GM12801 (cell line): Measurements from ENCODE around the gene SNRPD3.

Experiments
- TF ChIP-seq, protein P1 (sequence below): IDR thresholded peaks from one replicate; pipeline ENCODE4 v1.5.1; 2011; ENCODE audit warnings: control low read depth; ENCODE audit not compliant: insufficient read length; ENCODE audit errors: extremely low read depth

The SNRPD3 gene

DNA sequence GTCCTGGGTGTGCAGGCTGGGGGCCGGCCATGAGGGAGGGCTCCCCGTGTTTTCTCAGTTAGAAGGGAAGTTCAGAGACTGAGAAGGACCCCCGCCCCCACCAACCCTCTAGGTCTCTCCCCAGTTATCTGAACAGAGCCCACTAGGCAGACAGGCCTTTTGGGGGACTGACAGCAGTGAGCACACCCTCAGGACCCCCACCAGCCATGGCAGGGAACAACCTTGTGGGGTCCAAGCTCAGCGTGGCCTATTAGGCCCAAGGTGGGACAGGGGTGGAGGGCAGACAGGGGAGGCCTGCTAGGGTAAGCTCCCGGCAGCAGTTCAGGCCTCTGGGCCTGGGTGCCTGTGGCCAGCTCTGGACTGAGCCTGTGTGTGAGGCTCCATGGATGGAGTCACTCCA is 31.5 kb downstream of the SNRPD3 start:
- TF ChIP-seq, protein P1, sequence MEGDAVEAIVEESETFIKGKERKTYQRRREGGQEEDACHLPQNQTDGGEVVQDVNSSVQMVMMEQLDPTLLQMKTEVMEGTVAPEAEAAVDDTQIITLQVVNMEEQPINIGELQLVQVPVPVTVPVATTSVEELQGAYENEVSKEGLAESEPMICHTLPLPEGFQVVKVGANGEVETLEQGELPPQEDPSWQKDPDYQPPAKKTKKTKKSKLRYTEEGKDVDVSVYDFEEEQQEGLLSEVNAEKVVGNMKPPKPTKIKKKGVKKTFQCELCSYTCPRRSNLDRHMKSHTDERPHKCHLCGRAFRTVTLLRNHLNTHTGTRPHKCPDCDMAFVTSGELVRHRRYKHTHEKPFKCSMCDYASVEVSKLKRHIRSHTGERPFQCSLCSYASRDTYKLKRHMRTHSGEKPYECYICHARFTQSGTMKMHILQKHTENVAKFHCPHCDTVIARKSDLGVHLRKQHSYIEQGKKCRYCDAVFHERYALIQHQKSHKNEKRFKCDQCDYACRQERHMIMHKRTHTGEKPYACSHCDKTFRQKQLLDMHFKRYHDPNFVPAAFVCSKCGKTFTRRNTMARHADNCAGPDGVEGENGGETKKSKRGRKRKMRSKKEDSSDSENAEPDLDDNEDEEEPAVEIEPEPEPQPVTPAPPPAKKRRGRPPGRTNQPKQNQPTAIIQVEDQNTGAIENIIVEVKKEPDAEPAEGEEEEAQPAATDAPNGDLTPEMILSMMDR: no peak

DNA sequence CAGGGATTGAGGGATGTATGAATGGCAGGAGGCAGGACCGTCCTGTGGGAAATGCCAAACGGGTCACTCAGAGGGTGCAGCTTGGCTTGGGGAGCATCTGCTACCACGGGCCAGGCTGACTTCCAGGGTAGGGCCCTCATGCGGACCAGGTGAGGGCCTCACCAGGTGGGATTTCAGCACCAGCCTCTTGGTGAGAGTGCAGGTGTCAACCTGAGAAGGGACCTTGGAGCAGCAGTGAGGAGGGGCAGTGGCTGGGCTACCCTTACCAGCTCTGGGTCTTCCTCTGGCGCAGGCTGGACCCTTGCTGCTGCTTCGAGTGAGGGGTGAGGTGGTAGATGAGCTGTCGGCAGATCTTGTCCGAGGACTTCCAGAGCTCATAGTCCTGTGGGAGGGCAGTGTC is 32.1 kb downstream of the SNRPD3 start:
- TF ChIP-seq, protein P1: no peak

DNA sequence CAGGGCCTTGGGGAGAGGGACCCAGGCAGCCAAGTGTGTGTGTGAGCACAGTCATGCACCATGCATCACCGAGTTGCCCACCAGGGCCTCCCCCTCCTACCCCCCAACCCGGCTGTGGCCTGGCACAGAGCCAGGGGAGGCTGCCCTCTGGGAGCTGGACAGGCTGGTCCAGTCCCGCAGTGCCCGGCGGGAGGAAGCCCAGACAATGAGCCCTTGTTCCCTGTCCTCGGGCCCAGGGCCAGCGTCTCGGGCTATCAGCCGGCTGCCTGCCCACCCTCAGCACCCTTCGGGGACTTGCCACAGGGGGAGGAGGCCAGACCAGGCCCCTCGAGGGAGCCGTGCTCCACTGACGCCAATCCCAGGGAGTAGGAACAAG is 32.6 kb downstream of the SNRPD3 start:
- TF ChIP-seq, protein P1: no peak

DNA sequence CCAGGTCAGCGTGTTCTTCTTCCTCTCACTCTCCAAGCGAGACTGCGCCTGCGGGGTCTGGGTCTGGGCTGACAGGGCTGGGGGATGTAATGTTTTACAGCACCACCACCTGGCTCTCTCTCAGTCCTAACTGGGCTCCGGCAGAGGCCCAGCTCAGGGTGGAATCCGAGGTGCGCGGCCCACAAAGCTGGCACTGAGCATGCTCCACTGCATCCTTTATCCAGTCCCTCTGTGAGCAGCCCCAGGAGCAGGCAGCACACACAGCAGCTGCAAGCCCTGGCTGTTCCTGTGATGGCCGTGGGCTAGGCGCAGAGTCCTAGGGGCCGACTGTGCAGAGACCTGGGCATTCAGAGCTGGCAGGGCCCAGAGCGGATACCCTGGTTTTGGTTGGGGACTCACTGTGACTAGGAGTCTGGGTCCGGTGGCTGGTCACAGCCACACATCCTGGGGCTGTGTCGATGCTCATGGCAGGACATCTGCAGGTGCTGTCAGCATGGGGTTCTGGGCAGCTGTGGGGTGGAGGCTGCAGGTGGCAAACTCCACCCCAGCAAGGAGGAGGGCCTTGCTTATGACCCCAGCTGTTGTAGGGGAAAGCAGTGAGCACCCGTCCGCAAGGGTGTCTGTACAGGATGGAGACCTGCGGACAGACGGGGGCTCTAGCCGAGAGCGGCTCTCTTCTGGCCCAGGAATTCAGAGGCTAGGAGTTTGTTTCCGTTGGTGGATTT is 33.1 kb downstream of the SNRPD3 start:
- TF ChIP-seq, protein P1: no peak

DNA sequence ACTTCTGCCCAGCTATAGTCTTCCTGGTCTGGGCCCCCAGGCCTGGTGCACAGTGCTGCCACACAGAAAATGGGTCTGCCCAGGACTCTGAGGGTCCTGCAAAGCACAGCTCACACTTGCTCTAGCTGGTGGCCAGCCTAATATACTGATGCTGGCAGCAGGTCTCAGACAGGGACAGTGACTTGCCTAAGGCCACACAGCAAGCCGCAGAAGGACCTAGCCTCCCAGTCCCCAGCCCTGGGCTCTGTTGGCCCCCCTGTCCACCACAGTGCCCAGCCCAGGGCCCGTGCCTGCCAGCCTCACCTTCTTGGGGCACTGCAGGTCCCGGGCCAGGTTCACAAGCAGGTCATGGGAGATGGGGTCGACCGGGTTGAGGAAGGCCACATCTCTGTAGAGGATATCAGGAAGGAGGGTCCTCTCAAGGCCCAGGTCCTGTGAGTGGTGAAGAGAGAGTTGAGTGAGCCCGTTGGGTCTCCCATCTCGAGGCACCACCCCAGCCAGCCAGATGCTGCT is 33.8 kb downstream of the SNRPD3 start:
- TF ChIP-seq, protein P1: no peak

DNA sequence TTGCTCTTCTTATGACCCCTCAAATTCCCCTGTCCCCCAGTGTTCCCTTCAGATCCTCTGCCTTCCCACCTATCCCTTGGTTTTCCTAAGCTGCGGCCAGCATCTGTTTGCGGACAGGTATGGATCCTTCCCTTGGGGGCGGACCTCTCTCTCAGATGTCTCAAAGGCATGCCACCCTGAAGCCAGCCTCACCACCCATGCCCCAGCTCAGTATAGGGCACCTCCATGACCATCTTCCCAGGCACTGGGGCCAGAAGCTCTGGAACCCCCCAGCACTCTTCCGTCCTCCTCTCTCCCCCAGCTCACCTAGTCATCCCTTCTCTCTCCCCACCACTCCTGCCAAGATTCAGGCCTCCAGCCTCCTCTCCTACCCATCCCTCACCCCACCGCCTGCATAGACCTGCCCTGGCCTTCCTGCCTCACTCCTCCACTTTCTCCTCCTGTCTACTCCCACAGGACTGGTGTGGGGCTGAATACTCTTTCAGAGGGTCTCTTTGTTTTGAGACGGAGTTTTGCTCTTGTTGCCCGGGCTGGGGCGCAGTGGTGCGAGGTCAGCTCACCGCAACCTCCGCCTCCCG is 34.9 kb downstream of the SNRPD3 start:
- TF ChIP-seq, protein P1: no peak

DNA sequence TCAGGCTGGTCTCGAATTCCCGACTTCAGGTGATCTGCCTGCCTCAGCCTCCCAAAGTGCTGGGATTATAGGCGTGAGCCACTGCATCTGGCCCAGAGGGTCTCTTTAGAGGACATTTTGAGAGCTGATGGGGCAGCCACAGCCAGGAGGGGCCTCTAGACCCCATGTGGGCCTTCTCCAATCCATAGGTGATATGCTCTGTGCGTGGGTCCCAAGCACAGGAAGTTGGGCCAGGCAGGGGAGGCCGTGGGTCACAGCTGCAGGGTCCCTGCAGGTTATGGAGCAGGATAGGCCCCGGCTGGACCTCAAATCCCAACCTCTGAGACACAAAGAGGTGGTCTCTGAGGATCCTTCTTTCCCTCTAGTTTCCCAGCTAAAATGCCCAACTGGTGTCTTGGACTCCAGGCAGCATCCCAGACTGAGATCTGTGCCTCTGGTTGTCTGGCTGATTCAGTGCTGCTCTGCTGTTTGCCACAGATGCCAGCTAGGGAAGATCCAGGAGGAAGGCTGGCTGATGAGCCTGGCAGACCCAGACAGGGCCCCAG is 35.6 kb downstream of the SNRPD3 start:
- TF ChIP-seq, protein P1: no peak
